H9 (cell line): ENCODE results near the gene ABCC2. TPM values are rescaled to one million over a fixed set of nuclear protein-coding genes. Genes with fewer than 3 reads are reported as not detected.

Experiments
- DNase-seq: peaks from one replicate; pipeline ENCODE4 v3.0.0-alpha.2; 2017
- H2AFZ ChIP-seq: one replicate; pipeline ENCODE4 v1.6.1; 2013; ENCODE audit warnings: mild to moderate bottlenecking, low read length, control low read depth, moderate library complexity
- H2AK5ac ChIP-seq: 2 replicates; pipeline ENCODE4 v1.6.1; 2013; ENCODE audit warnings: low read length, control low read depth, mixed read lengths; ENCODE audit not compliant: insufficient read length
- H2BK120ac ChIP-seq: one replicate; pipeline ENCODE4 v1.6.1; 2013; ENCODE audit warnings: low read depth, mild to moderate bottlenecking, low read length, control low read depth, inconsistent platforms; ENCODE audit not compliant: poor library complexity, severe bottlenecking
- H2BK12ac ChIP-seq: 2 replicates; pipeline ENCODE4 v1.6.1; 2013; ENCODE audit warnings: low read length, control low read depth, mixed read lengths, low read depth; ENCODE audit not compliant: insufficient read length
- H2BK15ac ChIP-seq: 2 replicates; pipeline ENCODE4 v1.6.1; 2013; ENCODE audit warnings: low read depth, low read length, control low read depth
- H2BK20ac ChIP-seq: one replicate; pipeline ENCODE4 v1.6.1; 2013; ENCODE audit warnings: low read depth, mild to moderate bottlenecking, low read length, control low read depth, inconsistent platforms; ENCODE audit not compliant: poor library complexity, severe bottlenecking
- H2BK5ac ChIP-seq: 2 replicates; pipeline ENCODE4 v1.6.1; 2013; ENCODE audit warnings: low read length, control low read depth, mixed read lengths; ENCODE audit not compliant: insufficient read length
- H3K14ac ChIP-seq: 2 replicates; pipeline ENCODE4 v1.6.1; 2013; ENCODE audit warnings: low read length, control low read depth; ENCODE audit not compliant: insufficient read depth
- H3K18ac ChIP-seq: 2 replicates; pipeline ENCODE4 v1.6.1; 2013; ENCODE audit warnings: low read depth, mild to moderate bottlenecking, mixed read lengths, low read length, control low read depth; ENCODE audit not compliant: insufficient read length
- H3K23ac ChIP-seq: 2 replicates; pipeline ENCODE4 v1.6.1; 2013; ENCODE audit warnings: low read length, control low read depth, mixed read lengths, low read depth; ENCODE audit not compliant: insufficient read length
- H3K23me2 ChIP-seq: 2 replicates; pipeline ENCODE4 v1.6.1; 2013; ENCODE audit warnings: low read depth, mild to moderate bottlenecking, mixed read lengths, low read length, control low read depth; ENCODE audit not compliant: insufficient read length, poor library complexity, severe bottlenecking
- H3K27ac ChIP-seq: 2 replicates; pipeline ENCODE4 v1.5.1; 2013; ENCODE audit warnings: low read length, control low read depth, mixed read lengths, low read depth; ENCODE audit not compliant: insufficient read length
- H3K27me3 ChIP-seq: 2 replicates; pipeline ENCODE4 v1.6.1; 2013; ENCODE audit warnings: low read length, control low read depth, inconsistent platforms; ENCODE audit not compliant: insufficient read depth
- H3K4ac ChIP-seq: 2 replicates; pipeline ENCODE4 v1.6.1; 2013; ENCODE audit warnings: low read depth, mild to moderate bottlenecking, control low read depth, inconsistent platforms, low read length, moderate library complexity
- H3K4me1 ChIP-seq: 2 replicates; pipeline ENCODE4 v1.6.1; 2013; ENCODE audit warnings: low read length, control low read depth, inconsistent platforms; ENCODE audit not compliant: insufficient read depth
- H3K4me2 ChIP-seq: 2 replicates; pipeline ENCODE4 v1.6.1; 2013; ENCODE audit warnings: low read length, control low read depth, mixed read lengths; ENCODE audit not compliant: insufficient read length, insufficient read depth
- H3K56ac ChIP-seq: 2 replicates; pipeline ENCODE4 v1.6.1; 2013; ENCODE audit warnings: low read depth, mild to moderate bottlenecking, mixed read lengths, low read length, control low read depth; ENCODE audit not compliant: insufficient read length
- H3K79me1 ChIP-seq: 2 replicates; pipeline ENCODE4 v1.6.1; 2013; ENCODE audit warnings: low read depth, mild to moderate bottlenecking, moderate library complexity, low read length, control low read depth, inconsistent platforms; ENCODE audit not compliant: insufficient read depth, poor library complexity, severe bottlenecking
- H3K79me2 ChIP-seq: 2 replicates; pipeline ENCODE4 v1.6.1; 2013; ENCODE audit warnings: low read length, control low read depth, inconsistent platforms; ENCODE audit not compliant: insufficient read depth
- H3K9ac ChIP-seq: 2 replicates; pipeline ENCODE4 v1.6.1; 2013; ENCODE audit warnings: low read length, control low read depth, mixed read lengths; ENCODE audit not compliant: insufficient read length; ENCODE audit errors: extremely low read depth
- H3K9me3 ChIP-seq: one replicate; pipeline ENCODE4 v1.6.1; 2013; ENCODE audit warnings: low read depth, low read length, inconsistent platforms; ENCODE audit not compliant: control insufficient read depth
- H3T11ph ChIP-seq: one replicate; pipeline ENCODE4 v1.6.1; 2013; ENCODE audit warnings: mild to moderate bottlenecking, low read length, control low read depth, inconsistent platforms
- H4K20me1 ChIP-seq: one replicate; pipeline ENCODE4 v1.6.1; 2013; ENCODE audit not compliant: control insufficient read depth, insufficient read length, insufficient read depth
- H4K5ac ChIP-seq: 2 replicates; pipeline ENCODE4 v1.6.1; 2013; ENCODE audit warnings: low read depth, mild to moderate bottlenecking, mixed read lengths, low read length, control low read depth; ENCODE audit not compliant: insufficient read length
- H4K8ac ChIP-seq: replicated peaks from 2 replicates; pipeline ENCODE4 v1.6.1; 2013; ENCODE audit warnings: low read length, control low read depth, mixed read lengths, low read depth; ENCODE audit not compliant: insufficient read length
- H4K91ac ChIP-seq: 2 replicates; pipeline ENCODE4 v1.6.1; 2013; ENCODE audit warnings: low read depth, mild to moderate bottlenecking, moderate library complexity, mixed read lengths, low read length, control low read depth; ENCODE audit not compliant: insufficient read length
- H3K27ac Mint-ChIP-seq, 3 experiments: 2 replicates in 2 of 3; 3 replicates in 1 of 3; pipeline ENCODE4 v1.8.0; 2020 to 2021; ENCODE audit warnings: mixed read lengths in 3 of 3, mild to moderate bottlenecking in 1 of 3, moderate library complexity in 1 of 3
- H3K27me3 Mint-ChIP-seq: 2 replicates; pipeline ENCODE4 v1.8.0; 2021; ENCODE audit warnings: low read depth, mild to moderate bottlenecking, moderate library complexity, mixed read lengths
- H3K36me3 Mint-ChIP-seq, 3 experiments: 2 replicates in 2 of 3; 3 replicates in 1 of 3; pipeline ENCODE4 v1.8.0; 2020 to 2021; ENCODE audit warnings: low read depth in 3 of 3, mixed read lengths in 3 of 3; ENCODE audit not compliant: insufficient read depth in 1 of 3
- H3K4me1 Mint-ChIP-seq, 2 experiments: 2 replicates each; pipeline ENCODE4 v1.8.0; 2020; ENCODE audit warnings: mixed read lengths in 2 of 2
- H3K4me3 Mint-ChIP-seq, 2 experiments: 2 replicates in 1 of 2; 3 replicates in 1 of 2; pipeline ENCODE4 v1.8.0; 2020 to 2021; ENCODE audit warnings: mild to moderate bottlenecking in 2 of 2, mixed read lengths in 2 of 2, moderate library complexity in 1 of 2
- H3K9me3 Mint-ChIP-seq, 2 experiments: 2 replicates in 1 of 2; 3 replicates in 1 of 2; pipeline ENCODE4 v1.8.0; 2020; ENCODE audit warnings: mild to moderate bottlenecking in 2 of 2, mixed read lengths in 2 of 2, moderate library complexity in 1 of 2
- CTCF ChIP-seq: fragments of 200-600 bp; sonication (generic); conservative IDR thresholded peaks from 3 replicates; pipeline ENCODE4 v1.8.0; 2021; ENCODE audit warnings: antibody characterized with exemption, mild to moderate bottlenecking
- WGBS: extraction: QIAGEN DNeasy Blood & Tissue Kit; methylation state at CpG from one replicate; pipeline ENCODE4 v1.1.7; 2013; ENCODE audit warnings: missing lambda C conversion rate, low lambda C conversion rate, mixed read lengths; ENCODE audit not compliant: insufficient read length; ENCODE audit errors: extremely low coverage; 5-methylcytosine and 5-hydroxymethylcytosine counted together
- total RNA-seq: library from RNA; stranded (reverse); gene quantifications from 2 replicates; pipeline ENCODE4 v1.2.1, GENCODE V29; 2021

The ABCC2 gene
- total RNA-seq, 1 experiment from 2014 or later: 0.68 TPM

- no peaks in the 10 kb centered on the region for H3K4me1 Mint-ChIP-seq
- Histone ChIP-seq H2BK12ac (no peak overlapping the region), H3K4me2 (no peak overlapping the region), H2BK15ac (no peak overlapping the region), H2BK20ac (no peak overlapping the region), H3K18ac (no peak overlapping the region), H2BK120ac (no peak overlapping the region), H3T11ph (no peak overlapping the region), H3K56ac (no peak overlapping the region), H3K4me1 (no peaks in the 10 kb centered on the region), H3K23me2 (no peaks in the 10 kb centered on the region), H3K23ac (no peak overlapping the region), H3K27ac (no peak overlapping the region), H4K20me1 (no peaks in the 10 kb centered on the region), H2BK5ac (no peak overlapping the region), H3K79me1 (no peaks in the 10 kb centered on the region), H3K79me2 (no peaks in the 10 kb centered on the region), H3K9me3 (peaks cover 5% of the 10 kb centered on the region), H3K9ac (no peak overlapping the region), H2AFZ (no peak overlapping the region), H4K8ac (no peak overlapping the region), H2AK5ac (no peak overlapping the region), H4K91ac (no peak overlapping the region), H3K27me3 (no peaks in the 10 kb centered on the region), H4K5ac (no peak overlapping the region), H3K14ac (no peak overlapping the region), H3K4ac (no peak overlapping the region)
- no CpG with 5 or more reads among the region's 9 CpGs for WGBS
- H3K36me3 Mint-ChIP-seq: peaks cover 70 to 89% (median 84%) of the 10 kb centered on the region in 3 experiments
- no peaks in the 10 kb centered on the region for H3K27me3 Mint-ChIP-seq
- H3K27ac Mint-ChIP-seq: no peak overlapping the region
- no peak for DNase-seq
- no peaks in the 10 kb centered on the region; a peak in 1 of 5 replicates for H3K9me3 Mint-ChIP-seq
- no peak overlapping the region for H3K4me3 Mint-ChIP-seq
- no peak for TF ChIP-seq CTCF
These were observed 113.4 kb downstream of the ABCC2 start for GRCh38 chr10:99895867-99896266.

Other genes with a start within 250 kb of the ABCC2 start
- gene NKX2-3, start 249.7 kb upstream of the ABCC2 start, total RNA-seq: not detected in 2 replicates
- 19.6 and 22.2 TPM in 2 replicates for gene SLC25A28, start 162.2 kb upstream of the ABCC2 start, total RNA-seq
- 14.4 and 14.5 TPM in 2 replicates for gene ENTPD7, start 123.1 kb upstream of the ABCC2 start, total RNA-seq
- gene COX15, start 50.5 kb upstream of the ABCC2 start, total RNA-seq: 34.2 and 37.1 TPM in 2 replicates
- gene CUTC, start 50.4 kb upstream of the ABCC2 start, total RNA-seq: 21.6 and 23.4 TPM in 2 replicates
- 25.0 and 25.6 TPM in 2 replicates for gene DNMBP, start 227.3 kb downstream of the ABCC2 start, total RNA-seq